Measurements from ENCODE around the gene ONECUT2.
"Not testable (repeated sequence)": the region's sequence is repeated elsewhere in the genome, so short reads cannot be mapped to it uniquely, and the experiment has no call there.

ONECUT2 gene

DNA sequence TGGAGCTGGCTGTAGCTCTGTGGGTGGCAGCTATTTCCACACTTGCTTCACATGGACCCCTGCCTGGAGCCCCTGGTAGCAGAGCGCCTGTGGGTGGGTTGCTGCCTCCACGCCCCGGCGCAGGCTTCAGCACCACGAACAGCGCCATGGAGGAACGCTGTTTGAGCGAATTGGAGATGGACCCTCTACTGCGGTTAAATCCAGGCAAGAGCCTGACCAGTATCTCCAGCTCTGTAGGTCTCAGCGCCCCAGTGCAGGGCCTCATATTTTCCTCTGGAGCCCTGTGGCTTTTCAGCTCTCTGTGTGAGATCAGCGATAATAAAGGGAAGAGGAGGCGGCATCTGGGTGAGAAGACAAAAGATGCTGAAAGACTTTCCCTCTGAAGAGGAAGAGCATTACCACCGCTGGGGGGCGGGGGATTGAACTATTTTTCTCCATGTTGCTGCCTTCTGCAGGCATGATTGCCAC lies 12.0 kb downstream of the ONECUT2 start:
- DNase-seq: peak; percentile 84

DNA sequence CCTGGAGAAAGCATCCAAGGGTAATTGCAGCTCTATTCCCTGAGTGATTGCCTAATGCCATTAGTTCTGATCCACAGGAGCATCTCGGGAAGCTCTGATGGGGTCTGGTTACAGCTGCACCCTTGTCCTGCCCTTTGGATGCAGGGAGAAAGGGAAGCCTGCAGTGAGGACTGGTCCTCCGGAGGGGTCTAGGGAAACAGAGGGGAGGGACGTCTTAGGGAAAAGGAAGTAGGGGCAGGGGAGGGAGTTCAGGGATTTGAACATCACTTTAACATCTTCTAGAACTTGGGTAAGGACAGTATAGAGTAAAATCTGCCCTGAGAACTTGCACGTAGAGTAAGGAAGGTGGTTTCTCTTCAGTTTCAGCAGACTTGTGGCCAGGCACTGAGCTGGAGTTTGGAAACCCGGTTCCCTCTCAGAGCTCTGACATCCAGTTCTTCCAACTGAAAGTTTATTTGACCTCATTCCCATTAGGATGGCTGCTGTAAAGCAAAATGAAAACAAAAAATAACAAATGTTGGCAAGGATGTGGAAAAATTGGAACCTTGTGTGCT lies 20.5 kb downstream of the ONECUT2 start:
- peak; percentile 78 for DNase-seq

DNA sequence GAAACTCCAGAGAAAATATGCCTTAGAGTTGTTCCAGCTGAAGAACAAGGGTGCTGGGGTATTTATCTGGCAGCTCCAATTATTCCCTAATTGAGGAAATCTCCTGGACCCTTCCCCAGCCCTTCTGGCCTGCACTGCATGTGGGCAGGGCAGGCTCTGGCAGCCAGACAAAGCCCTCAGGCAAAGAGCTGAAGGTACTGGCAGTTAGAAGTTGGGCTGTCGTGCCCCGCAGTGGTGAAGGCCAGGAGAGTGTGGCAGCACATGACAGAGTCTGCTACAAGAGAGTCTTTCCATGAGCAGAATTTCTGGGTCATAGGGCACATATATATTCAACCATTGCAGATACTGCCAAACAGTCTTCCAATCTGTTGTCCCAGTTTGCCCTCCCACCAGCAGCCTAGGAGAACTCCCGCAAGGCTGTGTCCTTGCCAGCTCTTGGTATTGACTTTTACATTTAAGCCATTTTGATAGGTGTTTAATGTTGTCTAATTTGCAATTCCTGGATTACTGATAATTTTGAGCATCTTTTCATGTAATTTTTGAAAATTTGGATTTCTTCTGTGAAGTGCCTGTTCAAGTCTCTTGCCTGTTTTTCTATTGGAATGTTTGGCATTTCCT lies 26.6 kb downstream of the ONECUT2 start:
- DNase-seq: peak; percentile 93

DNA sequence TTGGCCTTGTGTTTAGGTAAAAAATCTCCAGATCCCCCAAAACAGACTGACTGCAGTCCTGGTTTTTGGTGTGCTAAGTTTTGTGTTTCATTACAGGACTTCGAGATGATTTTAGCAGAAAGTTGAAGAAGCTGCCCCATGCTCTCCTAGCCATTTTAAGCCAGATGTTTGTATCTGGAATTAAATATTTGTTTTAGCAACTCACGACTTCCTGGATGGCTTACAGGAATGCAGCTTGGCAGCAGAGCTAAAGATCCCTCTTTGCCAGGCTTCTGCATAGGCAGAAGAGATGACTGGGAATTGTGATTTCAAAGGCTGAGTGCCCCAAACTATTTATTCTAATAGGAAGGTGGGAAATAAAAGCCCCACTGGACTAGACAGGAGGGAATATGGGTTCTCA lies 31.1 kb downstream of the ONECUT2 start:
- DNase-seq: peak; percentile 67

DNA sequence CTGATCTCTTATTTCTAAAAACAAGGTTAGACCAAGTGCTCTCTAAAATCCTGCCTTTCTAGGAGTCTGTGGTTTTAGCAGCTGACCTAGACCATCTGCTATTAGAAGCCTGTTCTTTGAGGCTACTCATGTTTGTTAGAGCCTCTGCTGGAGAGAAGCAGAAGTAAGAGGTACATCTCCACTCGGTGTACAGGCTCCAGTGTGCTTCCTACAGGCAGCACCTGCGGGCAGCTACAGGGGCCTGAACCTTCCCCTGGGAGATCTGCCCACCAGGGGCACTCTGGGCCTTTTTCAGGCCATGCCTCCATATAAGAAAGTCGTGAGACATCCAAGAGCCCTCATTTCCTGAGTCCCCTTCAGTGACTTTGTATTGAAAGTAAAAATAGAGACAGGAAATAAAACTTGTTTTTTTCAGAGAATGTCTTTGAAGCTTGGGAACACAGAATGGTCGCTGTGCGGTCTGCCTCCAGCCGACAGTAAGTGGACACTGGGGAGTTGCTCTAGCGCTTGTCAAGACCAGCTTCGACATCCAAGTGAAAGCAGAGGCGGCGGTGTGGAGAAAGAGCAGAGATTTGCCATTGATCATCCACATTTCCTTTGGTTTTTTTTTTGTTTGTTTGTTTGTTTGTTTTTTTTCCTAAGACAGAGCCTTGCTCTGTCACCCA lies 31.7 kb downstream of the ONECUT2 start:
- peak; percentile 61 for DNase-seq

DNA sequence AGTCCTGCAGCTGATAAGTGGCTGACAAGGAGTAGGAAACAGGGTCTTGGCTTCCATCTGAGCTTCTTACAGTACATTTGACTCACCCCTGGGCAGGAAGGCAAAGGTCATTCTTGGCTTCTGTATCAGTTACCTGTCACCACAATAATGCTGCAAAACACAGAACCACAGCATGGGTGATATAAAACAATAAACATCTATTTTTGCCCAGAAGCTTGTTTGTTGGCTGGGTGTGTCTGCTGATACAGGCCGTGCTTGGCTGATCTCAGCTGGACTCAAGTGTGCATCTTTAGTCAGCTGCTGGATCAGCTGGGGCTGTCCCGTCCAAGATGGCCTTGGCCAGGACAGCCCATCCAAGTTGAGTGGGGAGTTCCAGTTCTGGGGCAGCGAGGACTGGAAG lies 34.7 kb downstream of the ONECUT2 start:
- DNase-seq: no peak

DNA sequence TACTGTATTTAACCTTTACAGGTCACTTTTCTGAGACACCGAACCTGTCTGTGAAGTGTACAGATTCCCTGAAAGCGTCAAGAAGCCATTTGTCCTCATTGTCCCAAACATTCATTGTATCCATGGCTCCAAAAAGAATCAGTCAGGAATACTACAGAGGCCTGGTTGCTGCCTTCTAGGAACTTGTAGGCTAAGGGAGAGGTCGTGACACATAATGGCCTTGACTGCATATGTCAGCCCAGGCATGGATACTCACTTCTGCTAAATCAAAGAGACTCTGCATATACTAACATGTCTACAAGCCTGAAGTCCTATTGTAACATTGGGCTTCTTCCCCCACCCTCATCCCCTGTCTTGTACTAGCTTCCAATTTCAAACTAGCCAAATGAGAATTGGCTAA lies 40.2 kb downstream of the ONECUT2 start:
- no peak for DNase-seq

DNA sequence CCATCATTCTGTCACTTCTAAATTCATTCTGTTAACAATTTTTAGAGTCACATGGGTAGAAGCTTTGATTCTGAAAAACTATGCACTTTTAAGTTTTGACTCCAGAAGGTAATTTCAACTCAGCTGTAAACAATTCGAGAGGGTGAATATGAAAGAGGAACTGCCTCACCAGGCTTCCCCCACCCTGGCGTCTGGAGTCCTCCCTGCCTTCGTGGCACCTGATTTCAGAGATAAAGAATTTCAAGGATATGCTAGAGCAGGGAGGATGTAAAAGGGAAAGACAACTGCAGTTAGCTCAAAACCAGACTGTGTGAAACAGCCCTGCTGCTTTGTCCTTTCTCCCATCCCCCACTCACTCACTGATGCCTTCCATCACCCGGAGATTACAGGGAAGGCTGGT lies 40.7 kb downstream of the ONECUT2 start:
- DNase-seq: no peak

DNA sequence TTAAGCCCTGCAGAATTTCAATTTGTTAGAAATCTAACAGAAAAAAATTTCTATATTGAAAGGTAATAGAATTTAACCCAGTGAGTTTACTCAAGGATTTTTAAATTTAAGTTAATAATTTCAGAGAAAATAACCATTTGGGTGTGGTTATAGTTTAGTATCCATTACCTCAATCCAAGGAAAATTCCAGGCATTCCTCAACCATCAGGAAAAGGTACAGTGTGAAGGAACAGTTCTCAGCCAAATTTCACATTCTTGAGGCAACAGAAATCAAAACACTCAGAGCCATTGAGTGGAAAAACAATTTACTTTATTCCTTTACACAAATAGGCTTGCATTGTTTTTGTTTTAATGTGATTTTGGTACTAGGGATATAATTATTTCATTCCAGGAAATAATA lies 45.6 kb downstream of the ONECUT2 start:
- DNase-seq: no peak

DNA sequence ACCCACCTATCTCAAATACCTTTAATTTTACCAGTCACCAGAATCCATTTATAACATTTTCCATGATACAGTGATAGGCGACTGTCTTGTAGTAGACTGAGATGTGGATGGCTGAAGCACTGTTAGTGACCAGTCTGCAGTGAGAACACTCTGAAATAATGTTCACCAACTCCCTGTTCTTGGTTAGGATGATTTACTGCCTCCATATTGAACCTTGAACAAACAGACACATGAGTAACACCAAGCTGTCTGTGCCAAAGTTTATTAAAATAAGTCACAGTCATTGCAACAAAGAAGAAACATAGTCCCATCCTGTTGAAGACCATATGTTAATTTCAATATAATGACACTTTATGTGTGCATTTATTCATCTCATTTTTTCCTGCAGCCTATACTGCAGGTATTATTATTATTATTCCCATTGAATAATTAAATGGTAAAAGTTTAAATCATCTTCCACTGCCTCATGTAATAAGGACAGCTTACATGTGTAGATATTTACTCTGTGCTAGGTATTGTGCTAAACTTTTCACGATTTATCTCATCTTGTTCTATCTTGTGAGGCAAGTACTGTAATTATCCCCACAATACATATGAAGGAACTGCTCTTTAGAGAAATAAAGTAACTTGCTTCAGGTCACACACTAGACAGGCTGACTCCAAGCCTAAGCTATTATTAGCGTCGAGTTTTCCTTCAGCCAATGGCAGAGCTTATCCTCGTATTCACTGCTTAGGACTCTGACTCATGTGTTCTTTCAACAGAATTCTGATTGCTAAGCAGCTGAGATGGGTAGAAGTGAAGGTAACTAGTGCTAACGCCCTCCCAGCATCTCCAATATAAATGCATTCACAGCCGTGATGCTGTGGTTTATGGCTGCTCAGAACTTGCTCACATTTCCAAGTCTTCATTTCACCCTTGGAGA lies 62.5 kb downstream of the ONECUT2 start:
- DNase-seq: peak; percentile 95

DNA sequence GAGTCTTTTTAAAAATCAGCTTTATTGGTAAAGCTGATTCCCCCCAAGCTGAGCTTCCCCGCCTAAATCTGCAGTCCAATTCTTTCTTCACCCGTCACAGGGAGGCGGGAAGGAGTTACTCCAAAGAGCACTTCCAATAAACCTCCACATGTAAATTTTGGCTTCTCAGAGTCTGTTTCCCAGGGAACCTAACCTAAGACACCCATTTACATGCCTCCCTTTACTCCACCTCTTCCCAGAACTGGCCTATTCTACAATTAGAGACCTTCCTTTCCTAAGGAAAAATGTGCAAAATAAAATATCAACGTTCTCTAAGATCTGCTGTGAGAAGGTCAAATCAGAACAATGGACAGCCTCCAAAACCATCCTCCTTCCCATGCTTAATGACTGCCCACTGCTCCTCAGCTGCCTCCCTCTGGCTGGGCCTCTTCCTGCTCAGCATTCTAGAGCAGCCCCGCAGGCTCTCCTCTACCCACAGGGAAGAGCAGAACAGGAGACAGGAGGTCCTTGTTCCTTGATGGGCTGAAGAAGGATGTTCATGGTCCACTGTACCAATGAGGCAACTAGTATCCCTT lies 63.6 kb downstream of the ONECUT2 start:
- DNase-seq: no peak

DNA sequence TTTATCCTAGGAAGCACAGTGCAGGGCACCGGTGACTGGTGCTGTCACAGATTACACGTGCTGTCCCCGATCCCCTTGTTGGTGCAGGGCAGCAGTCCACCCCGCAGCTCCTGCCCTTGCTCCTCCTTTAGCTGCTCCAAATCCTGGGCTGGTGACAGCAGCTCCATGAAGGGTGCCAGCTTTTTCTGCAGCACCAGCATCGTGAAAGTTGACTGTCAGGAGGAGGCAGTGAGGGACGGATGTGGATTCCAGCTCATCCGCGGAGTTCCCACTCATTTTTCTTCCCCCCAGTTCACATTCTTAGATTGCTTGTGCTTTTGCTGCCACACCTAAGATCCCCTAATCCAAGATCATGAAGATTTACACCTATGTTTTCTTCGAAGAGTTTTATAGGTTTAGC lies 67.5 kb downstream of the ONECUT2 start:
- no peak for DNase-seq

DNA sequence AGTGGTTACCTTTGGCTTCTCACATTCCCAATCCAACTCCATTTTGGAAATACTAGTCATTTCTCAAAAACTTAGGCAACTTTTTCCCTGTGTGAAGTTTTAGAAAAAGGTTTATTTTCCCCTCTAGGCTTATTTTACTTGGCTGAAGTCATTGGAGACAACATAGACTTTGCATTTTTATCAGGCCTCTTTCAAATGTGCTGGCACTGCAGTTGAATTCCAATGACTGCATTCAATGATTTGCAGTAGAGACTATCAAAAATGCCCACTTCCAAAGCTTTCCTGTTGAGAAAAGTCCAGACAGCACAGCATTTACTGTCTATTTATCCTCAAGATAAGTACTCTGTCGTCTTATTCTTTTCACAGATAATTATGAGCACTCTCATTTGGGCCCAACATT lies 70.1 kb downstream of the ONECUT2 start:
- no peak for DNase-seq

DNA sequence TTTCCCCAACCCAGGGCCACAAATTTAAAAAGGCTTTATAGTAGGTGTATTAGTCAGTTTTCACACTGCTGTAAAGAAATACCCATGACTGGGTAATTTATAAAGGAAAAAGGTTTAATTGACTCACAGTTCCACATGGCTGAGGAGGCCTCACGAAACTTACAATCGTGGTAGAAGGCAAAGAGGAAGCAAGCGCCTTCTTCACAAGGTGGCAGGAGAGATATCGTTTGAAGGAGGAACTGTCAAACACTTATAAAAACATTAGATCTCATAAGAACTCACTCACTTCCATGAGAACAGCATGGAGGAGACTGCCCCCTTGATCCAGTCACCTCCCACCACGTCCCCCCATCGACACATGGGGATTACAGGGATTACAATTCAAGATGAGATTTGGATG lies 80.9 kb downstream of the ONECUT2 start:
- no peak for DNase-seq

DNA sequence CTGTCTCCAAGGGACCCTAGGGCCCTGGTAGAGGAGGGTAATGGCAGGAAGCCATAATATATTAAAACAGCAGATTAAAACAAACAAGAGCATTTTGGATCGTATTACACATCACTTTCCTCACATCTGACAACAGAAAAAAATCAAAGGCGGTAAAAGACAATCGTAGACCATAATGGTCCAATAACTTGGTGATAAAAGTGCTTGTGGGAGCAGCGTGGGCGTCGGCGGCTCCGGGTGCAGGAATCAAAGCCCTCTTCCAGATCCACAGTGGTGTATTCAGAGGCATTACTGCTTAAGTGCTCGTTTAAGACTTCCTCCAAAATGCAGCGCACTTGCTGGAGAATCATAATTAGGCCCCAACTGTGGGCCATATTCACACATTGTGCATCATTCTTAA lies 83.4 kb downstream of the ONECUT2 start:
- DNase-seq: peak; percentile 92

DNA sequence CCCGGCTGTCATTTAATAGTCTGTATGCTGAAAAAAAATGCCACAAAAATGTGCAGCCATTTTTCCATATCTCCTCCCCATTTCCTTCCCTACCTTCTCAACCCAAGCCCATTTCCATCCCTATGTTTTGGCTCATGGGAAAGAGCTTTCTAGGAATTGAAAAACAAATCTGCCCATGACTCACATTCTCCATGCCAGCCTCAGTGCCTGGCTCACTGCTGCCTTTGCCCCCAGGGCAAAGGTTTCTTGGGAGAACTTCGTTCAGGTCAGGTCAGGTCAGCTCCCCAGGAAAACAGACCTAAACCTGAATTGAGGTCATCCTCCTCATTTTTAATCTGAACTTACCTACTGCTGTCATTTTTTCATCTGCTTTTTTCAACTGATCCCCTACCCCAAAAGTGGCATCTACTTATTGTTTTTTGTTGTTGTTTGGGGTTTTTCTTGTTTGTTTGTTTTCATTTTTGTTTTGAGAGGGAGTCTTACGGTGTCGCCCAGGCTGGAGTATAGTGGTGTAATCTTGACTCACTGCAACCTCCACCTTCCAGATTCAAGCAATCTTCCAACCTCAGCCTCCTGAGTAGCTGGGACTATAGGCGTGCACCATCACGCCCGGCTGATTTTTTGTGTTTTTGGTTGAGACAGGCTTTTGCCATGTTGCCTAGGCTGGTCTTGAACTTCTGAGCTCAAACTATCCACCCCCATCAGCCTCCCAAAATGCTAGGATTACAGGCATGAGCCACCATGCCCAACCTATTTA lies 84.7 kb downstream of the ONECUT2 start:
- no peak for DNase-seq

DNA sequence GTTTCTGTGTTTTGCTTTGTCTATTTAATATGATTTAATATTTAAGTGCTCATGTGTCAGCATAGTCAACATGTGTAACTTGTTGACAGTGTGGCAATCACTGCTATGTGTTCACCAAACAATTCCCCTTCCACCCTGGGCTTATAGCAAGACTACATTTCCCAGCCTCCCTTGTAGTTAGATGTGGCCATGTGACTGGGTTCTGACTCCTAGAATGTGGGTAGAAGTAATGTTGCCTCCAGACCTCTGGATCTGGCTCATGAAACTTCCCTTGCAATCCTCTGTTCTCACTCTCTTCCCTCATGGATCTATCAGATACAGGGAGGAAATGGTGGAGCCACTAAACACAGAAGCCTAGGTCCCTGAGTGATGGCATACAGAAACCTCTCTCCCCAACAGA lies 87.2 kb downstream of the ONECUT2 start:
- DNase-seq: not testable (repeated sequence)

DNA sequence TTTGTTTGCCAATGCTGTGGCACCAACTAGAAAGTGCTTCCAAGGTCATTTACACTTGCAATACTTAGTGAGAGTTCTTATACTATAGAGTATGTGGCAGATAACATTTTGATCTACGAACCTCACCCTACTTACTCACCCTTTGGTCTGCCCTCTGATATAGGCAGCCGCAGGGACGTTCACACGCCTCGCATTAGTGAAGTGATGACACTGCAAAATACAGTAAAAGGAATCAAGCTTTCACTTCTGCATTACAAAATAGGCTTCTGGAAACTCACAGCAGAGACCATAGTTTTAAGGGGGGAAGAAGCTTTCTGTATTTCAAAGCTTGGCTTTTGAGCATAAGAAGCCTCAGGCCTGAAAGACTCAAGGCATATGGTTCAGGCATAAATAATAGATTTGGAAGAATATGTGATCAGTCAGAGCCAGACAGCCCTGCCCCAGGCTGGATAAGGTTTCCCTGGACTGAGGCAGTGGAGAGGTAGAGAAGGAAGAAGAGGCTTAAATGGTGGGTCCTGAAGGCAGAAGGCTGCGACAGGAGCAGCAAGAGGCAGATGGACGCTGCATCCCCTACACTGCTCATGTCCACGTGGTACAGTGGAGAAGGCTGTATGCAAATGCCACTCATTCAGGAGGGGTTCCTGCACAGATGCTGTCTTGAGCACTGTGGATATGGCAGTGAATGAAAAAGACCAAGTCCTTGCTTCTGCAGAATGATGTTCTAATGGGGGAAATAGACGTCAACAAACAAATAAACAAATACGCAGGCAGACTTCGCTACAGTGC lies 88.2 kb downstream of the ONECUT2 start:
- no peak for DNase-seq

DNA sequence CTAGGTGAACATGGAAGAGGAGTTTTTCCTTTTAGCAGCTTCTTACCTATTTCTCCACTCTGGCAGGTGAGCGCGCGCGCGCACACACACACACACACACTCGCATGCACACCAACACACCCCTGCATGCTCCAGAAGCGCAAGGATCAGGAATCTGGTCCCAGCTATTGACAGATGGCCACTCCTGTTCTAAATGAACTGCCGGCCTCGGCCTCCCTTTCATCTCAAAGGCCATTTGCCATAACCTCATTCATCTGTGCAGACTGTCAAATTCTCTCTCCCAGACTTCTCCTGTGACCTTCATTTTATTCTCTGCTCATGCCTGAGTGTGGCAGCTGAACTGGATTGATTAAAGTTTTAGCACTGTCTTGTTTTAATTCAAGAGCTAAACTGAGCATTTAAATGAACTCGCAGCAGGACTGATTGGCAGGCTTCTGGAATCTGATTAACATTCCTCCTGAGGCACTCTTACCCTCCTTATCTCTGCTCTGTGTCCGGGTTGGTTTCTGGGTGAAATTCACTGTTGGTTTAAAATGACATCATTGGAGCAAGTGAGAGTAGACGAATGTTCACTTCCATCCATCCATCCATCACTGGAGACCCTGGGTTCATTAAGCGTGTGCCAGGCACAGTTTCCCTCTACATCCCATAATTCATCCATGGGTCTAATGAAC lies 92.5 kb downstream of the ONECUT2 start:
- no peak for DNase-seq

DNA sequence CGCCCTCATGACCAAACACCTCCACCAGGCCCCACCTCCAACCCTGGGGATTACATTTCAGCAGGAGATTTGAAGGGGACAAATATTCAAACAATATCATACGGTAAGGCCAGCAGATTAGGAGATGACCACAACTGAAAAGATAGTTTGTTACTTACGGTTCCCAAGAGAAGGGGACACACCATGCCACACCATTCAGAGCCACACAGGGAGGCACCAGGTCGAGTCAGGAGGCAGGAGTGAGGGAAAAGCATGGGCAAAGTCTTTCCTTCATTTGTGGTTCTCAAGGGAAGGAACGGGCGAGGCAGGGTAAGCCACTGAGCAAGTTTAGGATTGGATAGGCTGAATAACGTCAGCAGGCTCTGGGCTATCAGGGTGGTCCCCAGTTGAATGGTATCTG lies 94.0 kb downstream of the ONECUT2 start:
- DNase-seq: no peak
